Neuronal stem cell (in vitro differentiated cells): Measurements from ENCODE around the gene DNAJB11.

Experiments used
- DNase-seq: peaks from one replicate; pipeline ENCODE4 v3.0.0-alpha.2; 2013; ENCODE audit warnings: low spot score
- H2AFZ ChIP-seq: one replicate; pipeline ENCODE4 v1.6.1; 2013; ENCODE audit warnings: mild to moderate bottlenecking, low read length, inconsistent platforms
- H2AK5ac ChIP-seq: 2 replicates; pipeline ENCODE4 v1.6.1; 2013; ENCODE audit warnings: low read depth, mild to moderate bottlenecking, inconsistent platforms, low read length, moderate library complexity, mixed read lengths
- H2BK120ac ChIP-seq: 2 replicates; pipeline ENCODE4 v1.6.1; 2013; ENCODE audit warnings: low read depth, mild to moderate bottlenecking, inconsistent platforms, low read length, moderate library complexity, mixed read lengths
- H2BK12ac ChIP-seq: one replicate; pipeline ENCODE4 v1.6.1; 2013; ENCODE audit warnings: low read length, inconsistent platforms
- H2BK15ac ChIP-seq: 2 replicates; pipeline ENCODE4 v1.6.1; 2013; ENCODE audit warnings: mild to moderate bottlenecking, low read length, inconsistent platforms, mixed read lengths
- H2BK5ac ChIP-seq: one replicate; pipeline ENCODE4 v1.6.1; 2013; ENCODE audit warnings: inconsistent platforms, mild to moderate bottlenecking, low read length, moderate library complexity
- H3K14ac ChIP-seq: one replicate; pipeline ENCODE4 v1.6.1; 2013; ENCODE audit warnings: low read length, inconsistent platforms
- H3K18ac ChIP-seq: 2 replicates; pipeline ENCODE4 v1.6.1; 2013; ENCODE audit warnings: low read length, inconsistent platforms
- H3K23ac ChIP-seq: 2 replicates; pipeline ENCODE4 v1.6.1; 2013; ENCODE audit warnings: low read depth, mild to moderate bottlenecking, mixed read lengths, low read length, inconsistent platforms; ENCODE audit not compliant: poor library complexity
- H3K27ac ChIP-seq: replicated peaks from 3 replicates; pipeline ENCODE4 v1.5.1; 2013; ENCODE audit warnings: low read length, inconsistent platforms
- H3K27me3 ChIP-seq, 3 experiments: 2 replicates each; pipeline ENCODE4 v1.6.1; 2013; ENCODE audit warnings: low read length in 3 of 3, mild to moderate bottlenecking in 2 of 3, inconsistent platforms in 1 of 3, low read depth in 1 of 3, mixed read lengths in 1 of 3, moderate library complexity in 1 of 3; ENCODE audit not compliant: control insufficient read depth in 3 of 3, insufficient read depth in 3 of 3
- H3K36me3 ChIP-seq, 2 donors: replicated peaks in 1 of 2; 2 replicates each; pipeline ENCODE4 v1.6.1; 2013; ENCODE audit warnings: low read length in 2 of 2; ENCODE audit not compliant: control insufficient read depth in 2 of 2, insufficient read depth in 2 of 2
- H3K4ac ChIP-seq: 2 replicates; pipeline ENCODE4 v1.6.1; 2013; ENCODE audit warnings: inconsistent platforms, mild to moderate bottlenecking, low read length, moderate library complexity
- H3K4me1 ChIP-seq, 2 donors: 1 replicate in 1 of 2; 2 replicates in 1 of 2; pipeline ENCODE4 v1.6.1; 2013; ENCODE audit warnings: low read length in 2 of 2, low read depth in 1 of 2; ENCODE audit not compliant: control insufficient read depth in 2 of 2, insufficient read depth in 1 of 2
- H3K4me2 ChIP-seq: one replicate; pipeline ENCODE4 v1.6.1; 2013; ENCODE audit warnings: mild to moderate bottlenecking, low read length, inconsistent platforms; ENCODE audit not compliant: insufficient read depth, poor library complexity, severe bottlenecking
- H3K4me3 ChIP-seq, 2 donors: 2 replicates each; pipeline ENCODE4 v1.5.1; 2013; ENCODE audit warnings: low read length in 2 of 2, mild to moderate bottlenecking in 2 of 2, inconsistent platforms in 1 of 2, moderate library complexity in 1 of 2
- H3K79me1 ChIP-seq: one replicate; pipeline ENCODE4 v1.6.1; 2013; ENCODE audit warnings: low read depth, mild to moderate bottlenecking, inconsistent platforms, low read length, moderate library complexity
- H3K9ac ChIP-seq: one replicate; pipeline ENCODE4 v1.6.1; 2013; ENCODE audit warnings: mild to moderate bottlenecking, low read depth, low read length, inconsistent platforms; ENCODE audit not compliant: poor library complexity
- H3K9me3 ChIP-seq, 2 donors: replicated peaks in 1 of 2; 2 replicates each; pipeline versions ENCODE3 to v1.6.1; 2013; ENCODE audit warnings: low read length in 2 of 2, mild to moderate bottlenecking in 2 of 2, inconsistent platforms in 1 of 2, low read depth in 1 of 2, mixed read lengths in 1 of 2, moderate library complexity in 1 of 2; ENCODE audit not compliant: control insufficient read depth in 2 of 2, insufficient read depth in 1 of 2
- H4K8ac ChIP-seq: one replicate; pipeline ENCODE4 v1.6.1; 2013; ENCODE audit warnings: low read depth, mild to moderate bottlenecking, inconsistent platforms, low read length, moderate library complexity
- H4K91ac ChIP-seq: one replicate; pipeline ENCODE4 v1.6.1; 2013; ENCODE audit warnings: low read length, low read depth, mild to moderate bottlenecking, inconsistent platforms; ENCODE audit not compliant: poor library complexity
- WGBS, 2 donors: extraction: QIAGEN DNeasy Blood & Tissue Kit; methylation state at CpG; one replicate each; pipeline ENCODE4 v1.1.7; 2013; ENCODE audit warnings: missing lambda C conversion rate in 2 of 2, mixed read lengths in 1 of 2; ENCODE audit not compliant: insufficient read length in 2 of 2, insufficient replicate concordance in 1 of 2; ENCODE audit errors: extremely low coverage in 2 of 2; 5-methylcytosine and 5-hydroxymethylcytosine counted together

Gene DNAJB11

DNA sequence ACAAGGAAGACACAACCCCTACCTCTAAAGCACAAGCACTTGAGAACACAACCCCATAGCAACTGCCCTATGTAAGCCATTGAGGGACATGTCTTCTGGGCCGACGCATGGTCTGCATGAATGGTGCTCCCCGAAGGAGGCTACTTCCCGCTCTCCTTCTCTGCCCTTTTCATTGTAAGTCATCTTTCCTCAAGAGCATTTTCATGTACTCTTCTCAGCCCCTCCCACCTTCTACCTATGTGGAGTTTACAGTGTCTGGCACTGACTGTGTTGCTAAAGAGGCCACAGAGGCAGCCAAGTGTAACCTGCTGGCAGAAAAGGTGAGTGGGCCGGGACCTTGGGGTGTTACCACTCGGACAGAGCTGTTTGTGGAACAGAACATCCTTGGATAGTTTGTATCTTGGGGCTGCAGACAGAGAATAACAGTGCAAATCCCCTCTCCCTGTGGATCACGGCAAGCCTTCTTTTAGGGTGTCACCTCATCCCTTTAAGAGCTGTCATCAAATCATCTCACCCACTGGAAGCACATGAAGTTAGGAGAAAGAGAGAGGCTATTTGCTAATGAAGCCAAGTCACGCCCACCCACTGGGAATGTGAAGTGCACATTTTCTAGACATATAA lies 47.9 kb downstream of the DNAJB11 start:
- Histone ChIP-seq H3K79me1 (no peaks in the 10 kb centered on the region), H3K23ac (no peak overlapping the region), H2BK5ac (no peak overlapping the region), H3K27me3 (peaks cover 0 to 31% (median 0%) of the 10 kb centered on the region in 3 experiments), H2BK12ac (no peak overlapping the region), H3K18ac (no peak overlapping the region), H3K4ac (no peak overlapping the region), H4K91ac (no peak overlapping the region), H3K9ac (no peak overlapping the region), H3K4me2 (no peak overlapping the region), H4K8ac (no peak overlapping the region), H2AK5ac (no peak overlapping the region), H3K9me3 (no peaks in the 10 kb centered on the region), H3K4me3 (no peak overlapping the region), H3K14ac (no peak overlapping the region), H3K36me3 (no peaks in the 10 kb centered on the region), H2AFZ (no peak overlapping the region), H2BK120ac (no peak overlapping the region), H3K4me1 (no peaks in the 10 kb centered on the region), H3K27ac (no peak overlapping the region), H2BK15ac (no peak overlapping the region)
- no CpG with 5 or more reads among the region's 8 CpGs for WGBS, 2 donors
- no peak for DNase-seq

DNA sequence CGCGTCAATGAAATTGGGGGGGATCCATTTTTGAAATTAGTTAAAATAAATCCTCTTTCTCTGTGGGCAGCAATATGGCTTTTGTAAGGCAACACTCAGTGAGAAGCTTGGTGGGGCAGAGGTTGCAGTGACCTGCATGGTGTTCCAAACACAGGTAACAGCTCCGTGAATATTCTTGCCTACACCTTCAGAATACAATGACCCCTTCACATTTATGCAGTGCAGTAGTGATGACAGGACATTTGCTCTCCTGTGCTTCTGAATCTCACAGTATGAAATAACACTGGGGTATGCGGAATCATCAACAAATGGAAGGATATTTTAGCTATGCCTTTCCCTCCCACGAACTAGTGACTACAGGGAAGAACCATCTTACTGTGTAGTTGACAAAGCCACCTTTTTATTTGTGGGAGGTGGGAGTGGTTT lies 49.3 kb downstream of the DNAJB11 start:
- Histone ChIP-seq H3K14ac (no peak overlapping the region), H2BK15ac (no peak overlapping the region), H2BK5ac (no peak overlapping the region), H4K91ac (no peak overlapping the region), H3K4me2 (no peak overlapping the region), H3K9me3 (no peaks in the 10 kb centered on the region), H3K79me1 (no peaks in the 10 kb centered on the region), H3K23ac (no peak overlapping the region), H3K9ac (no peak overlapping the region), H3K4me3 (no peak overlapping the region), H3K27ac (no peak overlapping the region), H2BK12ac (no peak overlapping the region), H3K4me1 (no peaks in the 10 kb centered on the region), H4K8ac (no peak overlapping the region), H2AK5ac (no peak overlapping the region), H3K4ac (no peak overlapping the region), H2AFZ (no peak overlapping the region), H2BK120ac (no peak overlapping the region), H3K27me3 (peaks cover 0 to 23% (median 0%) of the 10 kb centered on the region in 3 experiments), H3K18ac (no peak overlapping the region), H3K36me3 (no peaks in the 10 kb centered on the region)
- no CpG with 5 or more reads among the region's 5 CpGs for WGBS, 2 donors
- no peak for DNase-seq

DNA sequence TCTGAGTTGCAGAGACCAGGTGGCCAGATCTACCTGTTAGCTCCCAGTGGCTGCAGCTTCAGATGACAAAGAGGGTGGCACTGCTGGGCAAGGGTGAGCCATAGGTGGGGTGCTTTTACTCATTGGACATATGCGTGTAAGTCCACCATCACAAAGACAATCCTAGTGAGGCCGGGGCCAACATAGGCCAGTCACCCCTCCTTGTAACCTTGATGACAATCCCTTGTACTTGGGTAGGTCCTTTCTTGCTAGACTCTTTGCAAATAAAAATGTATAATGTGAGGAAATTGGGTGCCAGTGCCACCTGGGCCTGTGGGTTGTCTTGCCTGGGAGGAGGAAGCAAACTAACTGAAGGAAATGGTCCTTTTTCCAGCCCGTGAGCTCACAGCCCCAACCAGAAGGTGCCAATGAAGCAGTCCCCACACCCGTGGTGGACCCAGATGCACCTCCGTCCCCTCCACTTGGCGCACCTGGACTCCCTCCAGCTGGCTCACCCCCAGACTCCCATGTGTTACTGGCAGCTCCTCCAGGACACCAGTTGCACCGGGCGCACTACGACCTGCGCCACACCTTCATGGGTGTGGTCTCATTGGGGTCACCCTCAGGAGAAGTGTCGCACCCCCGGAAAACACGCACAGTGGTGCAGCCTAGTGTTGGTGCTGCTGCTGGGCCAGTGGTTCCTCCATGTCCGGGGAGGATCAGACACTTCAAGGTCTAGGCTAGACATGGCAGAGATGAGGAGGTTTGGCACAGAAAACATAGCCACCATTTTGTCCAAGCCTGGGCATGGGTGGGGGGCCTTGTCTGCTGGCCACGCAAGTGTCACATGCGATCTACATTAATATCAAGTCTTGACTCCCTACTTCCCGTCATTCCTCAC lies 49.9 kb downstream of the DNAJB11 start:
- Histone ChIP-seq H3K4ac (no peak overlapping the region), H3K4me2 (no peak overlapping the region), H3K36me3 (no peaks in the 10 kb centered on the region), H3K14ac (no peak overlapping the region), H3K9ac (no peak overlapping the region), H2BK120ac (no peak overlapping the region), H2BK15ac (no peak overlapping the region), H3K9me3 (no peaks in the 10 kb centered on the region), H2BK5ac (no peak overlapping the region), H3K79me1 (no peaks in the 10 kb centered on the region), H3K4me3 (no peak overlapping the region), H3K27me3 (peaks cover 0 to 26% (median 0%) of the 10 kb centered on the region in 3 experiments), H3K23ac (peak overlapping the region; percentile 18), H2AFZ (no peak overlapping the region), H2BK12ac (no peak overlapping the region), H3K18ac (no peak overlapping the region), H2AK5ac (no peak overlapping the region), H4K8ac (no peak overlapping the region), H4K91ac (no peak overlapping the region), H3K27ac (no peak overlapping the region), H3K4me1 (no peaks in the 10 kb centered on the region)
- WGBS, 2 donors = no CpG with 5 or more reads among the region's 17 CpGs
- DNase-seq = no peak

DNA sequence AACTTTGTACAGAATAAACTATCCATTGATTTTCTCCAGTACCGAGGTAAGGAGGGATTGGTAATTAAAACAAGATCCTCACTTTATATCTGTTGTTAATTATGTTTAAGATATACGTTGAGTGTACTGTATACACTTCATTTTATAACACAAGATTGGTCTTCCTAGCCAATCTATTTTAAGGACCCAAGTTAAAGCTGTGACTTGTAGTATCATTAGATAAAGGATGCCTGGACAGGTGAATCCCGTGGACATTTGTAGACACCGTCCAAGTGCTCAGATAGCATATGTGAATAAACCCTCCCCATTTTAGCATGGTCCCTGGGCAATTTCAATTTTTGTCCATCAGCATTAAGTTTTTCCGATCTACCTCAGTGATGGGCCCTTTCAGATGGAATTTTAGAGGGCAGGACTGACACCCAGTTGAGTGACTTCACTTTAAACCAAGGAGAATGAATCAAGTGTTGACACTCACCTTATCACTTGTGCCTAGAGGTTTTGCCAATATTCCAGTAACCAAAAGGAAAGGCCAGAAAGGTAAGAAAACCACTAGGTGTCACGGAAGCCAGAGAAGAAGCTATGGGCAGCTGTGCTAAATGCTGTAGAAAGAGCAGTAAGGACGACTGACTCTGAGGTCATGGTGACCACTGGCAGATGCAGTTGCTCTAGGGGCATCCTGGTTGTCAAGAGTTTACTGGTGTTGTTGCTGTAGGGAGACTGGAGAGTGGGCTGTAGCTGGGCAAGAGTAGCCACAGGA lies 51.6 kb downstream of the DNAJB11 start:
- H3K27ac ChIP-seq = no peak overlapping the region
- H3K14ac ChIP-seq = no peak overlapping the region
- no peaks in the 10 kb centered on the region for H3K79me1 ChIP-seq
- no peak overlapping the region for H2BK12ac ChIP-seq
- no peak overlapping the region for H3K9ac ChIP-seq
- no peak overlapping the region for H3K23ac ChIP-seq
- no peak overlapping the region for H2BK120ac ChIP-seq
- no peaks in the 10 kb centered on the region for H3K36me3 ChIP-seq
- H2AFZ ChIP-seq = no peak overlapping the region
- no peak overlapping the region for H4K91ac ChIP-seq
- H3K9me3 ChIP-seq = no peaks in the 10 kb centered on the region
- no peak for DNase-seq
- WGBS, 2 donors = no CpG with 5 or more reads among the region's 7 CpGs
- H3K4me3 ChIP-seq = no peak overlapping the region
- peaks cover 0 to 31% (median 0%) of the 10 kb centered on the region in 3 experiments for H3K27me3 ChIP-seq
- H4K8ac ChIP-seq = no peak overlapping the region
- H3K18ac ChIP-seq = no peak overlapping the region
- H2AK5ac ChIP-seq = no peak overlapping the region
- H3K4me2 ChIP-seq = no peak overlapping the region
- no peak overlapping the region for H2BK5ac ChIP-seq
- no peaks in the 10 kb centered on the region for H3K4me1 ChIP-seq
- no peak overlapping the region for H2BK15ac ChIP-seq
- H3K4ac ChIP-seq = no peak overlapping the region
